Measurements from ENCODE around the gene CUEDC1. TPM values are rescaled to one million over a fixed set of nuclear protein-coding genes. Genes with fewer than 3 reads are reported as not detected.

The CUEDC1 gene
- 37.9 to 62.6 TPM (median 52.5 TPM) in 5 replicates for total RNA-seq (2022; extraction: Qiagen RNA extraction; ENCODE audit: low read depth)

DNA sequence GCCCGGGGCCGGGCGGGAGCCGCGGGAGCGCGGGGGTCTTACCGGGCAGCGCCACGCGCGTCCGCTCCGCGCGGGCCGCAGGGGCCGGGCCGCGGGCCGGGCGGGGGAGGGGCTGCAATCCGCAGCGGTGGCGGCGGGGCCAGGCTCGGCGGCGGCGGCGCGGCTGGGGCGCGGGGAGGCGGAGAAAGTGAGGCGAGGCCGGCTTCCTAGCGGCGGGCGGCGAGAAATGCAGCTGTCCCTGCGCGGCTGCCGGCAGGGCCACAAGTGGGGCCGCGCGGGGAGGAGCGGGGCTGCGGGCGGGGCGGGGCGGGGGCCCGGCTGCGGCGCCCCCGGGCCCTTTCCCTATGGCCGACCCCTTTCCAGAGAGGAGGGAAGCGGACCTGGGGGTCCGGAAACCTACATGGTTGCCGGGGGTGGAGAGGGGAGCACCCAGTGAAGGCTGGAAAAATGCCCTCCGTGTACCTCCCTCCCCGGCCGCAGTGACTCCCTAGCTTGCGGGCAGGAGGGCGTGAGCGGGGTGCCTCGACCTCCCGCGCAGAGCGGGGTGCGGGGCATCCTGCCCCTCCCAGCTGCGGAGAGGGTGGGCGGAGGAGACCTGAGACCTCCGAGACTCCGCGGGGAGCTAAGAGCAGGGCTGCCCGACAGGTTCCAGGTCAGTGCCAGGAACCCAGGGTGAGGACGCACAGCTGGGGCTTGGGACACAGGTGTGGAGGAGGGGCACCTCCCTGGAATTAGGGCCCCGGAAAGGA is at the start of gene CUEDC1:
TSS of gene CUEDC1 (minus strand) at position 230 of the 749 bp plus-strand sequence. CDS start 69,848 bp downstream, outside the sequence.

GRCh38 chr17:57987581-57988300 is 32.5 kb upstream of the CUEDC1 start, which contains the start of gene VEZF1:
VEZF1 (minus strand) TSS chr17:57988254; CDS start chr17:57988111, 143 bp downstream.

DNA sequence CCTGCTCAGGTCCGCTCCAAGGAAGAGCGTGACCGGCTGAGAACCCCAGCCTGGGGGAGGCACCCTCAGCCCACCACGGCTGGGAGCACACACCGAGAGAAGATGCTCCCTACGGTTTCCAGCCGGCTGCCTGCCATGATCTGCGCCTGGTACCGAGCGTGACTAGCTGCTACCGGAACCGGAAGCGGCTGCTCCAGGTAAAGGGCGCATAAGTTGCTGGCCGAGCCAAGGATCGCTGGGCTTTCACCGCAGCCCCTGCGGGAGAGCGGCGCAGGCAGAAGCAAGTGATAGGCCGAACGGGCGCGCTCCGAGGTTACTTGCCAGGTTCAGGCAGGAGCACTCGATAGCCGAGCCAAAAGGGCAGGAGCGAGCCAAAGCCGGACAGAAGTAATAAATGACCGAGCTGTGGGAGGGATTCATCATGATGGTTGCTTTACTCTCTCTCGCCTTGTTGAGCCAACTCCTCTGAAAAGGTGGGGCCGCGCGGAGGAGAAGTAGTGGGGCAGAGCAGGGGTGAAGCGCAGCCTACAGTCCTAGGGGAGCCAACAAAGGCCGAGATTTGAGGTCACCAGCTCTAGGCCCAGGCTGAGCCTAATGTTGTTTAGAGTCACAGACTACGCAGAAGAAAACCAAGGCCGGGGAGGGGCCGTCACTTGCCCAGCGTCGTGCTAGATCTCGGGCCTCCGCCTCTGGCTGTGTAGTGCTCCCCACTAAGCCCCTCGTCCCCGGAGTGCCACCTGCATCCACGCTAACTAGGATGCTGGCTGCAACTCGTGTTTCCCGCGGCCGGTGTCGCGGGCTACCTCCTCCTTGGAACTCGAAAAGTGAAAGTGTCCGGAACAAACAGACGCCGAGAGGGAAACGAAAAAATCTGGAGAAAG is 105.1 kb downstream of the CUEDC1 start, which contains the start of gene MRPS23:
TSS of gene MRPS23 (minus strand) at position 171 of the 881 bp plus-strand sequence. CDS start at position 137, 34 bp downstream.

Other genes starting within 250 kb of the CUEDC1 start
- not detected in 5 replicates for gene CCDC182, start 210.1 kb downstream of the CUEDC1 start, total RNA-seq (2022; extraction: Qiagen RNA extraction; ENCODE audit: low read depth)
- gene MRPS23, start 105.4 kb downstream of the CUEDC1 start, total RNA-seq (2022; extraction: Qiagen RNA extraction; ENCODE audit: low read depth) = 160 to 206 TPM (median 169 TPM) in 5 replicates
- gene VEZF1, start 32.8 kb upstream of the CUEDC1 start, total RNA-seq (2022; extraction: Qiagen RNA extraction; ENCODE audit: low read depth) = 31.2 to 54.6 TPM (median 46.3 TPM) in 5 replicates
- 236 to 315 TPM (median 283 TPM) in 5 replicates for gene SRSF1, start 51.8 kb upstream of the CUEDC1 start, total RNA-seq (2022; extraction: Qiagen RNA extraction; ENCODE audit: low read depth)
- 20.0 to 27.4 TPM (median 23.0 TPM) in 5 replicates for gene DYNLL2, start 128.0 kb upstream of the CUEDC1 start, total RNA-seq (2022; extraction: Qiagen RNA extraction; ENCODE audit: low read depth)
- not detected in 5 replicates for gene OR4D1, start 193.0 kb upstream of the CUEDC1 start, total RNA-seq (2022; extraction: Qiagen RNA extraction; ENCODE audit: low read depth)
- gene OR4D2, start 211.6 kb upstream of the CUEDC1 start, total RNA-seq (2022; extraction: Qiagen RNA extraction; ENCODE audit: low read depth) = not detected in 5 replicates
- not detected in 5 replicates for gene EPX, start 237.3 kb upstream of the CUEDC1 start, total RNA-seq (2022; extraction: Qiagen RNA extraction; ENCODE audit: low read depth)

All from A549 treated with ZK216348 at 1 μM for 4 hours (cell line).